Measurements from ENCODE around the gene AFTPH. TPM values are rescaled to one million over a fixed set of nuclear protein-coding genes. Genes with fewer than 3 reads are reported as not detected.

The AFTPH gene
- total RNA-seq, 1 donor from 2014 or later = 33.4 TPM

- TF ChIP-seq CTCF (IDR thresholded peaks at IDR 0.05) (no peak), POLR2A (IDR thresholded peaks at IDR 0.05) (no peak), POLR2AphosphoS5 (IDR thresholded peaks at IDR 0.05; ENCODE audit: insufficient read depth in 1 of 2, low read depth in 1 of 2) (peak; percentile 63 to 77)
- peak in 1 of 2 donors; percentile 98 for DNase-seq (ENCODE audit: extremely low spot score in 2 of 2)
- intact Hi-C loops (cut with DNase I) = no loop called here
- H3K9me3 ChIP-seq = no peaks in the 10 kb centered on the region
- peaks cover 48% of the 10 kb centered on the region for H3K4me1 ChIP-seq
- peak overlapping the region; percentile 83 for H3K27ac ChIP-seq
- H3K36me3 ChIP-seq = no peaks in the 10 kb centered on the region
- no peaks in the 10 kb centered on the region for H3K27me3 ChIP-seq
- H3K4me3 ChIP-seq = peak overlapping the region; percentile 12 to 14
These were observed 82.6 kb downstream of the AFTPH start for GRCh38 chr2:64606479-64607363.

- no peaks in the 10 kb centered on the region for H3K36me3 ChIP-seq
- H3K27me3 ChIP-seq = no peaks in the 10 kb centered on the region
- H3K27ac ChIP-seq = peak overlapping the region; percentile 83
- peak overlapping the region; percentile 12 to 14 for H3K4me3 ChIP-seq
- peak in 1 of 2 donors; percentile 59 for TF ChIP-seq POLR2AphosphoS5 (IDR thresholded peaks at IDR 0.05; ENCODE audit: insufficient read depth in 1 of 2, low read depth in 1 of 2)
- TF ChIP-seq CTCF (IDR thresholded peaks at IDR 0.05) = no peak
- DNase-seq (ENCODE audit: extremely low spot score in 2 of 2) = peak in 1 of 2 donors; percentile 87
- intact Hi-C loops (cut with DNase I) = no loop called here
- H3K9me3 ChIP-seq = no peaks in the 10 kb centered on the region
- peaks cover 48% of the 10 kb centered on the region for H3K4me1 ChIP-seq
These were observed 83.5 kb downstream of the AFTPH start for GRCh38 chr2:64607381-64608304.

GRCh38 chr2:64608867-64609226 is 84.7 kb downstream of the AFTPH start:
- H3K9me3 ChIP-seq = no peaks in the 10 kb centered on the region
- no peaks in the 10 kb centered on the region for H3K36me3 ChIP-seq
- H3K4me1 ChIP-seq = peaks cover 48% of the 10 kb centered on the region
- peak overlapping the region; percentile 83 for H3K27ac ChIP-seq
- intact Hi-C loops (cut with DNase I) = no loop called here
- TF ChIP-seq POLR2AphosphoS5 (IDR thresholded peaks at IDR 0.05; ENCODE audit: insufficient read depth in 1 of 2, low read depth in 1 of 2) = no peak
- no peak for TF ChIP-seq CTCF (IDR thresholded peaks at IDR 0.05)
- no peak for TF ChIP-seq POLR2A (IDR thresholded peaks at IDR 0.05)
- H3K4me3 ChIP-seq = peak overlapping the region; percentile 55 to 64
- DNase-seq (ENCODE audit: extremely low spot score in 2 of 2) = peak in 1 of 2 donors; percentile 83
- H3K27me3 ChIP-seq = no peaks in the 10 kb centered on the region

GRCh38 chr2:64609227-64609941 is 85.3 kb downstream of the AFTPH start:
- Histone ChIP-seq H3K27me3 (no peaks in the 10 kb centered on the region), H3K9me3 (no peaks in the 10 kb centered on the region), H3K36me3 (no peaks in the 10 kb centered on the region), H3K4me1 (peaks cover 48% of the 10 kb centered on the region), H3K4me3 (peak overlapping the region; percentile 55 to 64), H3K27ac (peak overlapping the region; percentile 83)
- TF ChIP-seq POLR2A (IDR thresholded peaks at IDR 0.05) (no peak), CTCF (IDR thresholded peaks at IDR 0.05) (no peak), POLR2AphosphoS5 (IDR thresholded peaks at IDR 0.05; ENCODE audit: insufficient read depth in 1 of 2, low read depth in 1 of 2) (no peak)
- peak in 1 of 2 donors; percentile 83 for DNase-seq (ENCODE audit: extremely low spot score in 2 of 2)
- intact Hi-C loops (cut with DNase I) = no loop called here

Measured in vagina (tissue), 2 donors.